ENCODE data around the gene SESTD1.

- TF ChIP-seq CTCF (IDR thresholded peaks at IDR 0.05) (no peak), POLR2A (IDR thresholded peaks at IDR 0.05) (no peak), POLR2AphosphoS5 (IDR thresholded peaks at IDR 0.05) (no peak)
Observed at GRCh38 chr2:179195141-179195540, 69.5 kb downstream of the SESTD1 start.

Measured in prostate gland (tissue), 2 donors.